Loucy (cell line): ENCODE results near the gene KRTAP19-4.
"Not testable (repeated sequence)": the region's sequence is repeated elsewhere in the genome, so short reads cannot be mapped to it uniquely, and the experiment has no call there.

Source experiments
- H2AFZ ChIP-seq: fragments of 200-600 bp; sonication (generic); 2 replicates; pipeline ENCODE4 v1.6.0; 2016; ENCODE audit warnings: antibody characterized with exemption, mild to moderate bottlenecking, low read length, moderate library complexity
- H3F3A ChIP-seq: fragments of 200-600 bp; 2 replicates; pipeline ENCODE4 v1.6.0; 2016; ENCODE audit warnings: antibody characterized with exemption, low read depth, mild to moderate bottlenecking
- H3K27me3 ChIP-seq: fragments of 200-600 bp; sonication (generic); 2 replicates; pipeline ENCODE4 v1.6.1; 2014; ENCODE audit warnings: low read length, mild to moderate bottlenecking; ENCODE audit not compliant: insufficient read depth, poor library complexity, severe bottlenecking
- H3K36me3 ChIP-seq: fragments of 200-600 bp; sonication (generic); 2 replicates; pipeline ENCODE4 v1.6.1; 2016; ENCODE audit warnings: low read length; ENCODE audit not compliant: insufficient read depth
- H3K4me1 ChIP-seq: fragments of 200-600 bp; sonication (generic); 2 replicates; pipeline ENCODE4 v1.5.1; 2014; ENCODE audit warnings: low read length, mild to moderate bottlenecking; ENCODE audit not compliant: insufficient read depth, poor library complexity, severe bottlenecking
- H3K4me2 ChIP-seq: fragments of 200-600 bp; sonication (generic); 2 replicates; pipeline ENCODE4 v1.6.0; 2014; ENCODE audit warnings: antibody characterized with exemption, low read length, low read depth, mild to moderate bottlenecking; ENCODE audit not compliant: poor library complexity, severe bottlenecking
- H3K4me3 ChIP-seq: fragments of 200-600 bp; sonication (generic); 2 replicates; pipeline ENCODE4 v1.5.1; 2014; ENCODE audit warnings: low read length, mild to moderate bottlenecking, mixed read lengths; ENCODE audit not compliant: poor library complexity, severe bottlenecking
- H3K79me2 ChIP-seq: fragments of 200-600 bp; sonication (generic); 2 replicates; pipeline ENCODE4 v1.6.1; 2014; ENCODE audit warnings: low read length; ENCODE audit not compliant: insufficient read depth
- H3K9ac ChIP-seq: fragments of 200-600 bp; sonication (generic); 2 replicates; pipeline ENCODE4 v1.6.0; 2014; ENCODE audit warnings: mild to moderate bottlenecking, low read depth, low read length, moderate library complexity; ENCODE audit not compliant: poor library complexity, severe bottlenecking
- H3K9me2 ChIP-seq: fragments of 200-600 bp; sonication (generic); replicated peaks from 2 replicates; pipeline ENCODE4 v1.6.1; 2016; ENCODE audit warnings: low read depth, low read length, mixed read lengths
- H3K9me3 ChIP-seq: fragments of 200-600 bp; sonication (generic); 2 replicates; pipeline ENCODE4 v1.6.1; 2014; ENCODE audit warnings: mild to moderate bottlenecking, antibody characterized with exemption, low read length, low read depth; ENCODE audit not compliant: insufficient read depth
- H4K20me1 ChIP-seq: fragments of 200-600 bp; sonication (generic); 2 replicates; pipeline ENCODE4 v1.6.0; 2014; ENCODE audit warnings: antibody characterized with exemption, low read length, mild to moderate bottlenecking; ENCODE audit not compliant: insufficient read depth, poor library complexity, severe bottlenecking
- EZH2phosphoT487 ChIP-seq: fragments of 200-600 bp; IDR thresholded peaks from 2 replicates; pipeline ENCODE4 v1.6.1; 2018; ENCODE audit warnings: antibody characterized with exemption, mild to moderate bottlenecking, moderate library complexity, borderline replicate concordance
- TF ChIP-seq, protein P1 (sequence below): fragments of 200-600 bp; sonication (generic); conservative IDR thresholded peaks from 2 replicates; pipeline ENCODE4 v1.5.1; 2014; ENCODE audit warnings: mild to moderate bottlenecking, antibody characterized with exemption, low read length

Gene KRTAP19-4

DNA sequence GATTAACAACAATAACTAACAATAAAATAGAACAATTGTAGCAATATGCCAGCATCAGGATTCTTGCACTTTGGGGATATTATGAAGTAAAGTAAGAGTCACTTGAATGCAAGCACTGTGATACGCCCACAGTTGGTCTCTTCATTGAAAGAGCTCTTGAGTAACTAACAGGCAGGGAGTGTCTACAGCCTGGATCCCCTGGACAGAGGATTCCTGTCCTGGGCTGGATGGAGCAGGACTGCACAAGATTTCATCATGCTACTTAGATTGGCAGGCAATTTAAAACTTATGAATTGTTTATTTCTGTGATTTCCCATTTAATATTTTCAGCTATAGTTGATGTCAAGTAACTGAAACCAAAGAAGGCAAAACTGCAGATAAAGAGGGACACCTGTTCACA lies 18.7 kb upstream of the KRTAP19-4 start:
- no peaks in the 10 kb centered on the region for H3F3A ChIP-seq
- no peaks in the 10 kb centered on the region for H3K79me2 ChIP-seq
- no peak overlapping the region for H3K9ac ChIP-seq
- no peak overlapping the region for H2AFZ ChIP-seq
- H3K9me3 ChIP-seq = no peaks in the 10 kb centered on the region
- H4K20me1 ChIP-seq = no peaks in the 10 kb centered on the region
- H3K9me2 ChIP-seq = no peaks in the 10 kb centered on the region
- H3K4me2 ChIP-seq = no peak overlapping the region
- H3K4me3 ChIP-seq = no peak overlapping the region
- TF ChIP-seq, protein P1, sequence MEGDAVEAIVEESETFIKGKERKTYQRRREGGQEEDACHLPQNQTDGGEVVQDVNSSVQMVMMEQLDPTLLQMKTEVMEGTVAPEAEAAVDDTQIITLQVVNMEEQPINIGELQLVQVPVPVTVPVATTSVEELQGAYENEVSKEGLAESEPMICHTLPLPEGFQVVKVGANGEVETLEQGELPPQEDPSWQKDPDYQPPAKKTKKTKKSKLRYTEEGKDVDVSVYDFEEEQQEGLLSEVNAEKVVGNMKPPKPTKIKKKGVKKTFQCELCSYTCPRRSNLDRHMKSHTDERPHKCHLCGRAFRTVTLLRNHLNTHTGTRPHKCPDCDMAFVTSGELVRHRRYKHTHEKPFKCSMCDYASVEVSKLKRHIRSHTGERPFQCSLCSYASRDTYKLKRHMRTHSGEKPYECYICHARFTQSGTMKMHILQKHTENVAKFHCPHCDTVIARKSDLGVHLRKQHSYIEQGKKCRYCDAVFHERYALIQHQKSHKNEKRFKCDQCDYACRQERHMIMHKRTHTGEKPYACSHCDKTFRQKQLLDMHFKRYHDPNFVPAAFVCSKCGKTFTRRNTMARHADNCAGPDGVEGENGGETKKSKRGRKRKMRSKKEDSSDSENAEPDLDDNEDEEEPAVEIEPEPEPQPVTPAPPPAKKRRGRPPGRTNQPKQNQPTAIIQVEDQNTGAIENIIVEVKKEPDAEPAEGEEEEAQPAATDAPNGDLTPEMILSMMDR = no peak
- TF ChIP-seq EZH2phosphoT487 = no peak
- no peaks in the 10 kb centered on the region for H3K4me1 ChIP-seq
- no peaks in the 10 kb centered on the region for H3K27me3 ChIP-seq
- H3K36me3 ChIP-seq = no peaks in the 10 kb centered on the region

DNA sequence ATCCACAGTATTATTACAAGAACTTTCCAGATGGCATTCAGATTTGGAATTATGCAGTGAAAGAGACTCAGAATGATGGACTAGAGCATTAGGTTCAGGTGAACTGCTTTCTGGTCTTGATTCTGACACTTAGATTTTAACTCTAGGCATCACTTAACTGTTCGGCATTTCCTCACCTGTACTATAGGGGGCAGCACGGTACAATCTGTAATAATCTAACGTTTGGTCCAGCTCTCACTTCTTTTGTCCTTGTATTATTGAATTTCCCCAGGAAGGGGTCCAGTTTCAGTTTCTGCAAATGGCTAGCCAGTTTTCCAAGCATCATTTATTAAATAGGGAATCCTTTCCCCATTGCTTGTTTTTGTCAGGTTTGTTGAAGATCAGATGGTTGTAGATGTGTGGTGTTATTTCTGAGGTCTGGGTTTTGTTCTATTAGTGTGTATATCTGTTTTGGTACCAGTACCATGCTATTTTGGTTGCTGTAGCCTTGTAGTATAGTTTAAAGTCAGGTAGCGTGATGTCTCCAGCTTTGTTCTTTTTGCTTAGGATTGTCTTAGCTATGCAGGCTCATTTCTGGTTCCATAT lies 8.7 kb upstream of the KRTAP19-4 start:
- H3K79me2 ChIP-seq, H3K9me2 ChIP-seq, H2AFZ ChIP-seq, H4K20me1 ChIP-seq, H3F3A ChIP-seq, H3K9ac ChIP-seq, H3K36me3 ChIP-seq, H3K4me2 ChIP-seq, H3K4me1 ChIP-seq, H3K9me3 ChIP-seq, H3K27me3 ChIP-seq, H3K4me3 ChIP-seq: not testable (repeated sequence)
- TF ChIP-seq, protein P1 = peak; percentile 63

DNA sequence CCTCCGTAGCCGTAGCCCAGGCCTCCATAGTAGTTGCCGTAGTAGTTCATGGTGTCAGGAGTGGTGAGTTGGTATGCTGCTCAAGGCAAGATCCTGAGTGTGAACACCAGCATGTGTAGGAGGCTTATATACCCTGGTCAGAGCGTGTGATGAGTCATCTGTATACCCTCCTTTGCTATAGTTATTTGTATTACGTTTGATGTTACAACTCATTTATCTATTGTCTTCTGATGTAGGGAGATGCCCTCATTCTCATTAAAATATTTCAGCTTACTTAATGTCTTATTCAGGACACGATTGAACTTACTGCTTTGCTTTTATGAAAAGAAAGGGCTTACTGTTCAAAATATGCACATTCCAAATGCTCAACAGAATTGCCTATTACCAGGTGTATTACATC lies 5.1 kb upstream of the KRTAP19-4 start, which contains the start of gene KRTAP19-5:
Gene KRTAP19-5 (minus strand): TSS at position 101 of the 400 bp plus-strand sequence. CDS start 51 bp downstream, at position 50.
- no peak within 1 kb of the TSS for H3K4me3 ChIP-seq
- H3K79me2 ChIP-seq = no peaks in the 10 kb centered on the region
- H3K9me2 ChIP-seq = no peaks in the 10 kb centered on the region
- no peak for TF ChIP-seq EZH2phosphoT487
- TF ChIP-seq, protein P1 = no peak
- H4K20me1 ChIP-seq = no peaks in the 10 kb centered on the region
- H3F3A ChIP-seq = no peaks in the 10 kb centered on the region
- no peak within 1 kb of the TSS for H3K9ac ChIP-seq
- H3K4me2 ChIP-seq = no peak within 1 kb of the TSS
- no peaks in the 10 kb centered on the region for H3K9me3 ChIP-seq
- no peaks in the 10 kb centered on the region for H3K4me1 ChIP-seq
- no peaks in the 10 kb centered on the region for H3K27me3 ChIP-seq
- H3K36me3 ChIP-seq = no peaks in the 10 kb centered on the region
- H2AFZ ChIP-seq = no peak within 1 kb of the TSS
